Kidney (tissue), 14 donors: ENCODE results near the gene CLEC7A. TPM values are rescaled to one million over a fixed set of nuclear protein-coding genes. Genes with fewer than 3 reads are reported as not detected.

Experiments used
- DNase-seq, 5 donors: peaks; one replicate each; pipeline ENCODE4 v3.0.0-alpha.2; 2013 to 2020
- FAIRE-seq: peaks from 2 replicates; lab custom pipeline; 2012; peaks lifted over from hg19 to GRCh38; lab: Jason Lieb, UNC
- H3K27ac ChIP-seq, 2 donors: one replicate each; pipeline ENCODE4 v1.7.0; 2013; ENCODE audit warnings: low read depth in 2 of 2, low read length in 2 of 2, inconsistent platforms in 1 of 2
- H3K27me3 ChIP-seq: one replicate; pipeline ENCODE4 v1.7.1; 2013; ENCODE audit warnings: low read length, inconsistent platforms; ENCODE audit not compliant: control insufficient read depth, insufficient read depth
- H3K36me3 ChIP-seq, 3 donors: one replicate each; pipeline versions ENCODE4 v1.7.0 to v1.7.1; 2013; ENCODE audit warnings: low read length in 3 of 3, control low read depth in 1 of 3, inconsistent platforms in 1 of 3; ENCODE audit not compliant: insufficient read depth in 3 of 3, control insufficient read depth in 2 of 3
- H3K4me1 ChIP-seq, 3 donors: one replicate each; pipeline versions ENCODE4 v1.7.0 to v1.7.1; 2013; ENCODE audit warnings: low read length in 3 of 3, inconsistent platforms in 1 of 3, low read depth in 1 of 3; ENCODE audit not compliant: control insufficient read depth in 2 of 3, insufficient read depth in 2 of 3
- H3K4me3 ChIP-seq, 3 donors: one replicate each; pipeline versions ENCODE4 v1.7.0 to v1.8.1; 2013; ENCODE audit warnings: low read length in 3 of 3, control low read depth in 1 of 3, inconsistent platforms in 1 of 3
- H3K9ac ChIP-seq, 3 donors: one replicate each; pipeline versions ENCODE4 v1.7.0 to v1.7.1; 2013; ENCODE audit warnings: low read length in 3 of 3, control low read depth in 1 of 3, inconsistent platforms in 1 of 3
- H3K9me3 ChIP-seq, 3 donors: one replicate each; pipeline versions ENCODE4 v1.7.0 to v1.7.1; 2013; ENCODE audit warnings: low read length in 3 of 3, control low read depth in 1 of 3, inconsistent platforms in 1 of 3; ENCODE audit not compliant: control insufficient read depth in 2 of 3, insufficient read depth in 1 of 3
- CTCF ChIP-seq: IDR thresholded peaks from 3 replicates; pipeline ENCODE4 v1.5.1; 2012; ENCODE audit warnings: mild to moderate bottlenecking, moderate library complexity, borderline replicate concordance; ENCODE audit not compliant: insufficient read depth; ENCODE audit errors: extremely low read depth
- intact Hi-C: fragments of 100-400 bp; cut with DNase I; formaldehyde crosslinking; loops from one replicate; pipeline ENCODE4 v1.11.1; 2022
- polyA plus RNA-seq: library from polyadenylated mRNA; stranded (reverse); fragments of 350-450 nt; fragmentation: Illumina TruSeq; extraction: RNeasy Lipid Tissue Mini Kit (QIAGEN cat#74804); gene quantifications from one replicate; pipeline ENCODE4 v1.2.3, GENCODE V29; 2014; ENCODE audit warnings: low read depth, low replicate concordance; ENCODE audit not compliant: insufficient read depth
- total RNA-seq: library from RNA; stranded (reverse); fragmentation: NEBNext Ultra II Directional; extraction: Animal tissue kit (Norgen Biotek cat#: 25700); gene quantifications from one replicate; pipeline ENCODE4 v1.2.1, GENCODE V29; 2021
- donor health status: control.
- donor health status: control.
- donor health status: control.
- donor health status: control.
- donor health status: control.
- donor health status: DM: yes; HTN: yes; CAD: no.
- donor health status: Normal renal cell carcinoma (clear cell type).

Gene CLEC7A
- total and polyA plus RNA-seq, 2 donors from 2014 or later, result 0.43 to 20.0 TPM

- no peak overlapping the region for H3K4me3 ChIP-seq
- no peaks in the 10 kb centered on the region for H3K4me1 ChIP-seq
- no peak overlapping the region for H3K27ac ChIP-seq
- H3K9ac ChIP-seq, result no peak overlapping the region
- FAIRE-seq, result no peak
- no peaks in the 10 kb centered on the region for H3K27me3 ChIP-seq
- no peaks in the 10 kb centered on the region for H3K9me3 ChIP-seq
- DNase-seq, result no peak
- H3K36me3 ChIP-seq, result no peaks in the 10 kb centered on the region
- TF ChIP-seq CTCF, result no peak
- intact Hi-C loops, result no loop called here
Measured at GRCh38 chr12:10073261-10073660, 56.7 kb downstream of the CLEC7A start.

GRCh38 chr12:10072131-10072530 is 57.9 kb downstream of the CLEC7A start:
- Histone ChIP-seq H3K27me3 (no peaks in the 10 kb centered on the region), H3K9me3 (no peaks in the 10 kb centered on the region), H3K27ac (no peak overlapping the region), H3K9ac (no peak overlapping the region), H3K4me1 (no peaks in the 10 kb centered on the region), H3K36me3 (no peaks in the 10 kb centered on the region), H3K4me3 (no peak overlapping the region)
- DNase-seq (no peak), FAIRE-seq (no peak)
- TF ChIP-seq CTCF, result no peak
- intact Hi-C loops, result no loop called here

- no peak for TF ChIP-seq CTCF
- H3K27me3 ChIP-seq, result no peaks in the 10 kb centered on the region
- no peaks in the 10 kb centered on the region for H3K36me3 ChIP-seq
- FAIRE-seq, result no peak
- H3K27ac ChIP-seq, result no peak overlapping the region
- no peaks in the 10 kb centered on the region for H3K4me1 ChIP-seq
- DNase-seq, result no peak
- no peak overlapping the region for H3K4me3 ChIP-seq
- no peaks in the 10 kb centered on the region for H3K9me3 ChIP-seq
- H3K9ac ChIP-seq, result no peak overlapping the region
- intact Hi-C loops, result no loop called here
Measured at GRCh38 chr12:10070380-10070779, 59.6 kb downstream of the CLEC7A start.

- no peak for FAIRE-seq
Measured at GRCh38 chr12:10069976-10070375, 60.0 kb downstream of the CLEC7A start.

More at GRCh38 chr12:10069976-10070375, 60.0 kb downstream of the CLEC7A start:
- Histone ChIP-seq H3K4me1 (no peaks in the 10 kb centered on the region), H3K4me3 (no peak overlapping the region), H3K9me3 (no peaks in the 10 kb centered on the region), H3K27me3 (no peaks in the 10 kb centered on the region), H3K36me3 (no peaks in the 10 kb centered on the region), H3K9ac (no peak overlapping the region), H3K27ac (no peak overlapping the region)
- no peak for TF ChIP-seq CTCF
- no peak for DNase-seq
- intact Hi-C loops, result no loop called here
